ENCODE measurements around the gene TEPSIN. TPM values are rescaled to one million over a fixed set of nuclear protein-coding genes. Genes with fewer than 3 reads are reported as not detected.

The TEPSIN gene
- polyA plus RNA-seq, 1 donor from 2014 or later: 50.0 TPM

DNA sequence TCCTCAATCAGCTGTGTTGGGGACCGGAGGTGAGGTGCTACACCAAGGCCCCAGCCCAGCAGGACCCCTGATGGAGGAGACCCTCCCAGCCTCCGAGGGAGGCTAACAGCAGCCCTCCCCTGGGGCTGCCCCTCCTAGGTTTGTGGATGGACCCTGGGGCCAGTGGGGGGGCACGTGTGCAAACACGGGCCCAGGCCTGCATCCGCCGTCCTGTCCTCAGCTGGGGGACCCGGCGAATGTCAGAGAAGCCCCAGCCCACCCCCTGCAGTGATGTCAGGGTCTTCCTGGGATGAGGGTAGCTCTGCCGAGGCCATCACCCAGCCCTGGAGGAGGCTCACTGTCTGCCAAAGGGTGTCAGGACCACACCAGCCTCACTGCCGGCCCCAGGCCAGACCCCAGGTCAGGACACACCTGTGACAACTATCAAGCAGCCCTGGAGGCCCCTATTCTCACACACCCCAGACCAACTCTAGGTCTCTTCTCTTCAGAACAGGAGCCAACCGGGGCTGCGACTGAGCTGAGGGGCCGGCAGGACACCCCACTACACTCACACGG, 42.8 kb downstream of the TEPSIN start:
- Histone ChIP-seq H4K20me1 (ENCODE audit: insufficient read depth) (no peaks in the 10 kb centered on the region), H3K9ac (ENCODE audit: low read length) (no peak overlapping the region), H2AFZ (ENCODE audit: low read depth, low read length) (no peak overlapping the region), H3K79me2 (replicated peaks; ENCODE audit: insufficient read depth, low read length) (no peaks in the 10 kb centered on the region), H3K36me3 (ENCODE audit: insufficient read depth, low read length) (no peaks in the 10 kb centered on the region), H3K4me2 (ENCODE audit: low read length) (no peak overlapping the region), H3K9me3 (ENCODE audit: low read length) (no peaks in the 10 kb centered on the region), H3F3A (ENCODE audit: insufficient read depth, low read length, poor library complexity, severe bottlenecking) (no peaks in the 10 kb centered on the region), H3K27ac (ENCODE audit: low read length) (no peak overlapping the region), H3K27me3 (ENCODE audit: insufficient read depth, low read depth, low read length) (no peaks in the 10 kb centered on the region), H3K4me3 (ENCODE audit: low read length) (no peak overlapping the region), H3K9me2 (ENCODE audit: insufficient read depth, low read length) (no peaks in the 10 kb centered on the region)
- no peak for TF ChIP-seq SMC3 (conservative IDR thresholded peaks at IDR 0.05; ENCODE audit: poor library complexity)
- no peak for TF ChIP-seq POLR2AphosphoS5 (IDR thresholded peaks at IDR 0.05)
- no peak for TF ChIP-seq RAD21 (conservative IDR thresholded peaks at IDR 0.05)
- TF ChIP-seq CTCF (IDR thresholded peaks at IDR 0.05; ENCODE audit: poor library complexity, severe bottlenecking): no peak
- no peak for TF ChIP-seq TAF1 (IDR thresholded peaks at IDR 0.05; ENCODE audit: low read depth)
- TF ChIP-seq MXI1 (conservative IDR thresholded peaks at IDR 0.05; ENCODE audit: poor library complexity, severe bottlenecking): no peak
- TF ChIP-seq EZH2 (IDR thresholded peaks at IDR 0.05; ENCODE audit: borderline replicate concordance, insufficient read depth, low read length, poor library complexity, severe bottlenecking): no peak
- no peak for TF ChIP-seq EP300 (conservative IDR thresholded peaks at IDR 0.05; ENCODE audit: poor library complexity, severe bottlenecking)
- TF ChIP-seq, protein P1, sequence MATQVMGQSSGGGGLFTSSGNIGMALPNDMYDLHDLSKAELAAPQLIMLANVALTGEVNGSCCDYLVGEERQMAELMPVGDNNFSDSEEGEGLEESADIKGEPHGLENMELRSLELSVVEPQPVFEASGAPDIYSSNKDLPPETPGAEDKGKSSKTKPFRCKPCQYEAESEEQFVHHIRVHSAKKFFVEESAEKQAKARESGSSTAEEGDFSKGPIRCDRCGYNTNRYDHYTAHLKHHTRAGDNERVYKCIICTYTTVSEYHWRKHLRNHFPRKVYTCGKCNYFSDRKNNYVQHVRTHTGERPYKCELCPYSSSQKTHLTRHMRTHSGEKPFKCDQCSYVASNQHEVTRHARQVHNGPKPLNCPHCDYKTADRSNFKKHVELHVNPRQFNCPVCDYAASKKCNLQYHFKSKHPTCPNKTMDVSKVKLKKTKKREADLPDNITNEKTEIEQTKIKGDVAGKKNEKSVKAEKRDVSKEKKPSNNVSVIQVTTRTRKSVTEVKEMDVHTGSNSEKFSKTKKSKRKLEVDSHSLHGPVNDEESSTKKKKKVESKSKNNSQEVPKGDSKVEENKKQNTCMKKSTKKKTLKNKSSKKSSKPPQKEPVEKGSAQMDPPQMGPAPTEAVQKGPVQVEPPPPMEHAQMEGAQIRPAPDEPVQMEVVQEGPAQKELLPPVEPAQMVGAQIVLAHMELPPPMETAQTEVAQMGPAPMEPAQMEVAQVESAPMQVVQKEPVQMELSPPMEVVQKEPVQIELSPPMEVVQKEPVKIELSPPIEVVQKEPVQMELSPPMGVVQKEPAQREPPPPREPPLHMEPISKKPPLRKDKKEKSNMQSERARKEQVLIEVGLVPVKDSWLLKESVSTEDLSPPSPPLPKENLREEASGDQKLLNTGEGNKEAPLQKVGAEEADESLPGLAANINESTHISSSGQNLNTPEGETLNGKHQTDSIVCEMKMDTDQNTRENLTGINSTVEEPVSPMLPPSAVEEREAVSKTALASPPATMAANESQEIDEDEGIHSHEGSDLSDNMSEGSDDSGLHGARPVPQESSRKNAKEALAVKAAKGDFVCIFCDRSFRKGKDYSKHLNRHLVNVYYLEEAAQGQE (IDR thresholded peaks at IDR 0.05; ENCODE audit: borderline replicate concordance): no peak

DNA sequence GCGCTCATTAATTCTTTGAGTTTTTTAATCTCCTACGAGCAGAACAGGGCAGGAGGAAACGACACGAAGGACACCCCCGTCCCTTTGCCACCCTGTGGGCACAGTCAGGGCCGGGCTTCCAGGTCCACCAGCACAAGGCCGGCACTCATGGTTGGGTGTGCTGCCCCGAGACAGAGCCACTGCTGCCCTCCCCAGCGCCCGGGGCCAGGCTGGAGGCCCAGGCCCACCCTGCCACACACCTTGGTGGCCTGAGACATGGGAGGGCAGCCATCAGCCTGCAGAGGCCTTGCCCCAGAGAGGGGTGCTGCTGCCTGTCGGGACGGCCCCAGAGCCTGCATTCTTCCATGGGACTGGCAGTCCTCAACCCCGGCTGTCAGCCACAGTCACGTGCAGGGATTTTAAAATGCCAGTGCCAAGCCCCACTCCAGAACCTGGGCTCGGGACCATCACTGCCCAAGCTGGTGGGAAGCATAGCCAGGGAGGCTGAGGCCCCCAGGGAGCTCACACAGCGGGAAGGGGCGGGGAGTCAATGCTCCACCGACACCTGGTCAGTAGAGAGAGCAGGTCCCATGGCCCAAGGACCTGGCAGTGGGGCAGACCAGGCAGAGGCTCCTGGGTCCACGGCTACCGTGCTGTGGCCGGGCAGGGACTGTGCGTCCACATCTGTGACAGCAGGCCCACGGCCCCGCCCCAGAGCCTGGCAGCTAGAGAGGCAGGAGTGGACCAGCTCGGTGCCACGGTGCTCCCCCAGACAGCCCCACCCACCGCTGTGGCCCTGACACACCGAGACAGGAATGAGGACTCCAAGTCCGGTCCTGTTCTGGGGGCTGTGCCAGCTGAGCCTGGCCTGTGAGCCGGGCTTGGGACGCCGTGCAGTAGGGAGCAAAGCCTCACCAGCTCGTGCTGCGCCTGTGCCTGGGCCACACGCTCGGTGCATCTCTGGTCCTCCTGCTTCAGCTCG, 43.6 kb downstream of the TEPSIN start:
- Histone ChIP-seq H2AFZ (ENCODE audit: low read depth, low read length) (no peak overlapping the region), H3K9me2 (ENCODE audit: insufficient read depth, low read length) (no peaks in the 10 kb centered on the region), H3K79me2 (replicated peaks; ENCODE audit: insufficient read depth, low read length) (no peaks in the 10 kb centered on the region), H3K9me3 (ENCODE audit: low read length) (no peaks in the 10 kb centered on the region), H3K4me2 (ENCODE audit: low read length) (no peak overlapping the region), H3K9ac (ENCODE audit: low read length) (no peak overlapping the region), H3K36me3 (ENCODE audit: insufficient read depth, low read length) (no peaks in the 10 kb centered on the region), H3K27me3 (ENCODE audit: insufficient read depth, low read depth, low read length) (no peaks in the 10 kb centered on the region), H3K27ac (ENCODE audit: low read length) (no peak overlapping the region), H3K4me3 (ENCODE audit: low read length) (no peak overlapping the region), H3F3A (ENCODE audit: insufficient read depth, low read length, poor library complexity, severe bottlenecking) (no peaks in the 10 kb centered on the region), H4K20me1 (ENCODE audit: insufficient read depth) (no peaks in the 10 kb centered on the region)
- TF ChIP-seq RAD21 (conservative IDR thresholded peaks at IDR 0.05): no peak
- TF ChIP-seq, protein P1 (IDR thresholded peaks at IDR 0.05; ENCODE audit: borderline replicate concordance): no peak
- no peak for TF ChIP-seq EZH2 (IDR thresholded peaks at IDR 0.05; ENCODE audit: borderline replicate concordance, insufficient read depth, low read length, poor library complexity, severe bottlenecking)
- TF ChIP-seq CTCF (IDR thresholded peaks at IDR 0.05; ENCODE audit: poor library complexity, severe bottlenecking): no peak
- TF ChIP-seq EP300 (conservative IDR thresholded peaks at IDR 0.05; ENCODE audit: poor library complexity, severe bottlenecking): no peak
- TF ChIP-seq POLR2AphosphoS5 (IDR thresholded peaks at IDR 0.05): no peak
- TF ChIP-seq MXI1 (conservative IDR thresholded peaks at IDR 0.05; ENCODE audit: poor library complexity, severe bottlenecking): no peak
- no peak for TF ChIP-seq TAF1 (IDR thresholded peaks at IDR 0.05; ENCODE audit: low read depth)
- TF ChIP-seq SMC3 (conservative IDR thresholded peaks at IDR 0.05; ENCODE audit: poor library complexity): no peak
